Measurements from ENCODE around the gene MAGEA11. TPM values are rescaled to one million over a fixed set of nuclear protein-coding genes. Genes with fewer than 3 reads are reported as not detected.

MAGEA11 gene
- total and polyA plus RNA-seq, 11 donors, result not detected

DNA sequence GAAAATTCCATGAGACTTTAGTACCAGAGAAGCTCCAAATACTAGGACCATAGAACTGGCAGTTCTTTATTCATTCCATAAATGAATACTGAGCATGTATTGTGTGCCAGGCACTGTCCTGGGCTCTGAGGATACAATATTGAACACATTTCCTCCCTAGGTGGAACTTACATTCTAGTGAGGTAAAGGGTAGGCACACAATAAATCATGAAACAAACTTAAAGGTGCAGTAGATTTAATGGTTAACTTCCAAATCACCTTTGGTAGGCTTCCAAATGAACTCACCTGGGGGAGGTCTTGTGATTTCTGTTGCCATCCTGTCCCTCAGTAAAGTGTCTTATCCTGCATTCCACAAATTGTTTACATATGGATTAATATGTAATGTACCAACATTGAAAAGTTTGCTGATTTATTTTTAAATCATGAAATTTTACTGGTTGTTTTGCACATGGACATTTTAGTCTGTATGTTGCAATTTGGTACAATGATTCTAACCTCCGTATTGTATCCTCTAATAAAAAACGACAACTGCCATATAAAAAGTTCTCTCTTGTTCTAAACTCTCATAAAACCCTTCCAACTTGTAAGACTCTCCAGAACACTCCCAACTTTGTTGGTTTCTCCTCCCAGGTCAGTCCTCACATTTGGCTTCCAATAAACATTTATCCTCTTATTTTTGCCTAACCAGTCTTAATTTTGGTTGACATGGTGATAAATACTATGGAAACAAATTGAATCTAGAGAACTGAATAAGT is 4.5 kb upstream of the MAGEA11 start:
- no peak overlapping the region for H3K27ac ChIP-seq
- H3K36me3 ChIP-seq, result no peaks in the 10 kb centered on the region
- H3K4me1 ChIP-seq, result no peaks in the 10 kb centered on the region
- intact Hi-C loops (cut with DNase I), result no loop called here
- TF ChIP-seq, protein P1, sequence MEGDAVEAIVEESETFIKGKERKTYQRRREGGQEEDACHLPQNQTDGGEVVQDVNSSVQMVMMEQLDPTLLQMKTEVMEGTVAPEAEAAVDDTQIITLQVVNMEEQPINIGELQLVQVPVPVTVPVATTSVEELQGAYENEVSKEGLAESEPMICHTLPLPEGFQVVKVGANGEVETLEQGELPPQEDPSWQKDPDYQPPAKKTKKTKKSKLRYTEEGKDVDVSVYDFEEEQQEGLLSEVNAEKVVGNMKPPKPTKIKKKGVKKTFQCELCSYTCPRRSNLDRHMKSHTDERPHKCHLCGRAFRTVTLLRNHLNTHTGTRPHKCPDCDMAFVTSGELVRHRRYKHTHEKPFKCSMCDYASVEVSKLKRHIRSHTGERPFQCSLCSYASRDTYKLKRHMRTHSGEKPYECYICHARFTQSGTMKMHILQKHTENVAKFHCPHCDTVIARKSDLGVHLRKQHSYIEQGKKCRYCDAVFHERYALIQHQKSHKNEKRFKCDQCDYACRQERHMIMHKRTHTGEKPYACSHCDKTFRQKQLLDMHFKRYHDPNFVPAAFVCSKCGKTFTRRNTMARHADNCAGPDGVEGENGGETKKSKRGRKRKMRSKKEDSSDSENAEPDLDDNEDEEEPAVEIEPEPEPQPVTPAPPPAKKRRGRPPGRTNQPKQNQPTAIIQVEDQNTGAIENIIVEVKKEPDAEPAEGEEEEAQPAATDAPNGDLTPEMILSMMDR (IDR thresholded peaks at IDR 0.05), result no peak
- no peak for TF ChIP-seq POLR2A (IDR thresholded peaks at IDR 0.05)
- peaks cover 0 to 5% (median 0%) of the 10 kb centered on the region in 9 donors for H3K27me3 ChIP-seq
- H3K9me3 ChIP-seq, result no peaks in the 10 kb centered on the region
- 78 to 93% (median 84%) methylated on average over 2 of the region's 2 CpGs for WGBS, 4 donors
- DNase-seq (no peak), ATAC-seq (no peak)
- no peak overlapping the region for H3K4me3 ChIP-seq

- intact Hi-C loops (cut with DNase I), result no loop called here
- WGBS, 4 donors, result 90 to 93% (median 92%) methylated on average over 2 to 5 of the region's 5 CpGs; no CpG with 5 or more reads in 1 of the 4 donors
- ATAC-seq, result no peak
- Histone ChIP-seq H3K9me3 (no peaks in the 10 kb centered on the region), H3K4me1 (no peaks in the 10 kb centered on the region), H3K36me3 (no peaks in the 10 kb centered on the region), H3K27ac (no peak overlapping the region), H3K27me3 (no peaks in the 10 kb centered on the region), H3K4me3 (no peak overlapping the region)
- TF ChIP-seq POLR2A (IDR thresholded peaks at IDR 0.05), result no peak
- TF ChIP-seq, protein P1 (IDR thresholded peaks at IDR 0.05), result no peak
- no peak for DNase-seq
These were observed 971 bp downstream of the MAGEA11 start for GRCh38 chrX:149712831-149713230.

GRCh38 chrX:149713279-149714050 is 1.6 kb downstream of the MAGEA11 start:
- WGBS, 4 donors, result 51 to 83% (median 72%) methylated on average over 4 to 5 of the region's 5 CpGs
- TF ChIP-seq, protein P1 (IDR thresholded peaks at IDR 0.05), result no peak
- TF ChIP-seq POLR2A (IDR thresholded peaks at IDR 0.05), result no peak

DNA sequence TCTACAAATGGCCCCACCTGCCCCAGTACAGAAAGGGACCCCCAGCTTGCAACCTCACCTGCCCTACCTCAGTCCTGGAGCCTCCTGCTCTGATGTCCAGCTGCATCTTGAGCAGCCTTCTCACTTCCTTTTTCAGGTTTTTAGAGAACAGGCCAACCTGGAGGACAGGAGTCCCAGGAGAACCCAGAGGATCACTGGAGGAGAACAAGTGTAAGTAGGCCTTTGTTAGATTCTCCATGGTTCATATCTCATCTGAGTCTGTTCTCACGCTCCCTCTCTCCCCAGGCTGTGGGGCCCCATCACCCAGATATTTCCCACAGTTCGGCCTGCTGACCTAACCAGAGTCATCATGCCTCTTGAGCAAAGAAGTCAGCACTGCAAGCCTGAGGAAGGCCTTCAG is 3.6 kb downstream of the MAGEA11 start:
- no peak overlapping the region for H3K27ac ChIP-seq
- intact Hi-C loops (cut with DNase I), result no loop called here
- DNase-seq, result no peak
- H3K27me3 ChIP-seq, result peaks cover 0 to 4% (median 0%) of the 10 kb centered on the region in 9 donors
- WGBS, 4 donors, result 62 to 96% (median 85%) methylated on average over 2 of the region's 2 CpGs
- H3K36me3 ChIP-seq, result no peaks in the 10 kb centered on the region
- no peaks in the 10 kb centered on the region for H3K4me1 ChIP-seq
- no peak for TF ChIP-seq POLR2A (IDR thresholded peaks at IDR 0.05)
- no peak overlapping the region for H3K4me3 ChIP-seq
- no peaks in the 10 kb centered on the region for H3K9me3 ChIP-seq
- ATAC-seq, result no peak

More at GRCh38 chrX:149713279-149714050, 1.6 kb downstream of the MAGEA11 start:
- ATAC-seq, result no peak
- no peak for DNase-seq
- H3K36me3 ChIP-seq, result no peaks in the 10 kb centered on the region
- H3K27me3 ChIP-seq, result no peaks in the 10 kb centered on the region
- H3K4me1 ChIP-seq, result no peaks in the 10 kb centered on the region
- H3K9me3 ChIP-seq, result no peaks in the 10 kb centered on the region
- no peak overlapping the region for H3K27ac ChIP-seq
- H3K4me3 ChIP-seq, result no peak overlapping the region
- intact Hi-C loops (cut with DNase I), result no loop called here
